H1 (cell line): ENCODE results near the gene MSL1. TPM values are rescaled to one million over a fixed set of nuclear protein-coding genes. Genes with fewer than 3 reads are reported as not detected.

Experiments used
- polyA plus RNA-seq, 7 experiments: library from polyadenylated mRNA; depleted of rRNA in 3 of 7; stranded (reverse) in 5 of 7; unstranded in 2 of 7; fragments of >200 nt in 5 of 7; fragments of 200-250 nt in 2 of 7; gene quantifications; 1 replicate in 5 of 7; 2 replicates in 1 of 7; 4 replicates in 1 of 7; pipeline versions ENCODE4 v1.2.1 to v1.2.3, GENCODE V29; 2011 to 2013; ENCODE audit warnings: missing spikeins in 2 of 7, mixed read lengths in 2 of 7
- total RNA-seq: library from RNA; stranded (reverse); fragmentation: NEBNext Ultra II Directional; extraction: Animal tissue kit (Norgen Biotek cat#: 25700); gene quantifications from 2 replicates; pipeline ENCODE4 v1.2.1, GENCODE V29; 2021
- TF ChIP-seq, protein P1 (sequence below): fragments of 300-600 bp; sonication (generic); IDR thresholded peaks from 2 replicates; pipeline ENCODE4 v1.7.1; 2012; ENCODE audit warnings: low read length, moderate library complexity, mild to moderate bottlenecking, inconsistent platforms; ENCODE audit not compliant: insufficient replicate concordance

MSL1 gene
- total and polyA plus RNA-seq, 2 of the 8 experiments (the other 6 are each of a cell fraction or from before 2014, with no cell fraction given), result 24.1 to 66.5 TPM

DNA sequence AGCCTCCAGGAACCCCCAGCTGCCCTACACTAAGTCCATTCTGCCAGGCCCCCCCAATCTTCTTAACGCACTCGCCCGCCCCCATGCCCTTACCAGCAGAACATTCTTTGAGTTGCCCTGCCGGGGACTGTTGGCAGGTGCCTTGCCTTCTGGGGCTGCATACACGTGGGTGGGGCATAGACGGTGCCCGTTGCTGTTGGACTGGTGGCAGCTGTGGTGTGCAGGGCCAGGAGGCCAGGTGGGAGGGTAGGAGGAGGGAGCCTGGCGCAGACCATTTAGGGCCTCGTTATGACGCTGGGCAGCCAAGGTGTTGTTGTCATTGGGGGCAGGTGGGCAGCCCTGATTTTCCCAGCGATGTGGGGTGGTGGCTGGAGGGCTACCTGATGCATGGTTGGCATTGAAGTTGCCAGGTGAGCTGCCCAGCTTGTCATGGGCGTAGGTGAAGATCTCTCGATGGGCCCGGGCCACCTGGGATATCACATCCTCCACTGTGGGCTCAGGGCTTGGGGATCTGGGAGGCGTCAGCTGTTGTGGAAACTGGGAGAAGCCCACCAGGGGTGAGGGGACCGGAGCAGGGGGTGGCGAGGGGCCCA, 26.3 kb upstream of the MSL1 start (continued):
- TF ChIP-seq, protein P1, sequence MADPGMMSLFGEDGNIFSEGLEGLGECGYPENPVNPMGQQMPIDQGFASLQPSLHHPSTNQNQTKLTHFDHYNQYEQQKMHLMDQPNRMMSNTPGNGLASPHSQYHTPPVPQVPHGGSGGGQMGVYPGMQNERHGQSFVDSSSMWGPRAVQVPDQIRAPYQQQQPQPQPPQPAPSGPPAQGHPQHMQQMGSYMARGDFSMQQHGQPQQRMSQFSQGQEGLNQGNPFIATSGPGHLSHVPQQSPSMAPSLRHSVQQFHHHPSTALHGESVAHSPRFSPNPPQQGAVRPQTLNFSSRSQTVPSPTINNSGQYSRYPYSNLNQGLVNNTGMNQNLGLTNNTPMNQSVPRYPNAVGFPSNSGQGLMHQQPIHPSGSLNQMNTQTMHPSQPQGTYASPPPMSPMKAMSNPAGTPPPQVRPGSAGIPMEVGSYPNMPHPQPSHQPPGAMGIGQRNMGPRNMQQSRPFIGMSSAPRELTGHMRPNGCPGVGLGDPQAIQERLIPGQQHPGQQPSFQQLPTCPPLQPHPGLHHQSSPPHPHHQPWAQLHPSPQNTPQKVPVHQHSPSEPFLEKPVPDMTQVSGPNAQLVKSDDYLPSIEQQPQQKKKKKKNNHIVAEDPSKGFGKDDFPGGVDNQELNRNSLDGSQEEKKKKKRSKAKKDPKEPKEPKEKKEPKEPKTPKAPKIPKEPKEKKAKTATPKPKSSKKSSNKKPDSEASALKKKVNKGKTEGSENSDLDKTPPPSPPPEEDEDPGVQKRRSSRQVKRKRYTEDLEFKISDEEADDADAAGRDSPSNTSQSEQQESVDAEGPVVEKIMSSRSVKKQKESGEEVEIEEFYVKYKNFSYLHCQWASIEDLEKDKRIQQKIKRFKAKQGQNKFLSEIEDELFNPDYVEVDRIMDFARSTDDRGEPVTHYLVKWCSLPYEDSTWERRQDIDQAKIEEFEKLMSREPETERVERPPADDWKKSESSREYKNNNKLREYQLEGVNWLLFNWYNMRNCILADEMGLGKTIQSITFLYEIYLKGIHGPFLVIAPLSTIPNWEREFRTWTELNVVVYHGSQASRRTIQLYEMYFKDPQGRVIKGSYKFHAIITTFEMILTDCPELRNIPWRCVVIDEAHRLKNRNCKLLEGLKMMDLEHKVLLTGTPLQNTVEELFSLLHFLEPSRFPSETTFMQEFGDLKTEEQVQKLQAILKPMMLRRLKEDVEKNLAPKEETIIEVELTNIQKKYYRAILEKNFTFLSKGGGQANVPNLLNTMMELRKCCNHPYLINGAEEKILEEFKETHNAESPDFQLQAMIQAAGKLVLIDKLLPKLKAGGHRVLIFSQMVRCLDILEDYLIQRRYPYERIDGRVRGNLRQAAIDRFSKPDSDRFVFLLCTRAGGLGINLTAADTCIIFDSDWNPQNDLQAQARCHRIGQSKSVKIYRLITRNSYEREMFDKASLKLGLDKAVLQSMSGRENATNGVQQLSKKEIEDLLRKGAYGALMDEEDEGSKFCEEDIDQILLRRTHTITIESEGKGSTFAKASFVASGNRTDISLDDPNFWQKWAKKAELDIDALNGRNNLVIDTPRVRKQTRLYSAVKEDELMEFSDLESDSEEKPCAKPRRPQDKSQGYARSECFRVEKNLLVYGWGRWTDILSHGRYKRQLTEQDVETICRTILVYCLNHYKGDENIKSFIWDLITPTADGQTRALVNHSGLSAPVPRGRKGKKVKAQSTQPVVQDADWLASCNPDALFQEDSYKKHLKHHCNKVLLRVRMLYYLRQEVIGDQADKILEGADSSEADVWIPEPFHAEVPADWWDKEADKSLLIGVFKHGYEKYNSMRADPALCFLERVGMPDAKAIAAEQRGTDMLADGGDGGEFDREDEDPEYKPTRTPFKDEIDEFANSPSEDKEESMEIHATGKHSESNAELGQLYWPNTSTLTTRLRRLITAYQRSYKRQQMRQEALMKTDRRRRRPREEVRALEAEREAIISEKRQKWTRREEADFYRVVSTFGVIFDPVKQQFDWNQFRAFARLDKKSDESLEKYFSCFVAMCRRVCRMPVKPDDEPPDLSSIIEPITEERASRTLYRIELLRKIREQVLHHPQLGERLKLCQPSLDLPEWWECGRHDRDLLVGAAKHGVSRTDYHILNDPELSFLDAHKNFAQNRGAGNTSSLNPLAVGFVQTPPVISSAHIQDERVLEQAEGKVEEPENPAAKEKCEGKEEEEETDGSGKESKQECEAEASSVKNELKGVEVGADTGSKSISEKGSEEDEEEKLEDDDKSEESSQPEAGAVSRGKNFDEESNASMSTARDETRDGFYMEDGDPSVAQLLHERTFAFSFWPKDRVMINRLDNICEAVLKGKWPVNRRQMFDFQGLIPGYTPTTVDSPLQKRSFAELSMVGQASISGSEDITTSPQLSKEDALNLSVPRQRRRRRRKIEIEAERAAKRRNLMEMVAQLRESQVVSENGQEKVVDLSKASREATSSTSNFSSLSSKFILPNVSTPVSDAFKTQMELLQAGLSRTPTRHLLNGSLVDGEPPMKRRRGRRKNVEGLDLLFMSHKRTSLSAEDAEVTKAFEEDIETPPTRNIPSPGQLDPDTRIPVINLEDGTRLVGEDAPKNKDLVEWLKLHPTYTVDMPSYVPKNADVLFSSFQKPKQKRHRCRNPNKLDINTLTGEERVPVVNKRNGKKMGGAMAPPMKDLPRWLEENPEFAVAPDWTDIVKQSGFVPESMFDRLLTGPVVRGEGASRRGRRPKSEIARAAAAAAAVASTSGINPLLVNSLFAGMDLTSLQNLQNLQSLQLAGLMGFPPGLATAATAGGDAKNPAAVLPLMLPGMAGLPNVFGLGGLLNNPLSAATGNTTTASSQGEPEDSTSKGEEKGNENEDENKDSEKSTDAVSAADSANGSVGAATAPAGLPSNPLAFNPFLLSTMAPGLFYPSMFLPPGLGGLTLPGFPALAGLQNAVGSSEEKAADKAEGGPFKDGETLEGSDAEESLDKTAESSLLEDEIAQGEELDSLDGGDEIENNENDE, result no peak
